Body of pancreas (tissue), 4 donors: ENCODE results near the gene PRKG1. TPM values are rescaled to one million over a fixed set of nuclear protein-coding genes. Genes with fewer than 3 reads are reported as not detected.

ENCODE experiments used
- ATAC-seq: fragments of 150-250 bp; one replicate; pipeline ENCODE4 v1.9.1; 2016
- DNase-seq, 4 donors: peaks; one replicate each; pipeline ENCODE4 v3.0.0-alpha.2; 2019
- H3K27ac ChIP-seq, 4 donors: fragments of 200-600 bp; sonication (generic); 1 replicate in 3 of 4; 2 replicates in 1 of 4; pipeline versions ENCODE4 v1.5.1 to v1.6.1; 2016 to 2019; ENCODE audit warnings: mild to moderate bottlenecking in 1 of 4, mixed read lengths in 1 of 4, moderate library complexity in 1 of 4
- H3K27me3 ChIP-seq, 2 donors: fragments of 200-600 bp; sonication (generic); one replicate each; pipeline ENCODE4 v1.6.0; 2016; ENCODE audit warnings: mild to moderate bottlenecking in 1 of 2
- H3K36me3 ChIP-seq, 2 donors: fragments of 200-600 bp; sonication (generic); replicated peaks in 1 of 2; 2 replicates each; pipeline ENCODE4 v1.5.1; 2016; ENCODE audit warnings: low read depth in 2 of 2; ENCODE audit not compliant: insufficient read depth in 1 of 2
- H3K4me1 ChIP-seq: fragments of 200-600 bp; sonication (generic); one replicate; pipeline ENCODE4 v1.6.0; 2016
- H3K4me3 ChIP-seq, 2 donors: fragments of 200-600 bp; sonication (generic); 1 replicate in 1 of 2; 2 replicates in 1 of 2; pipeline ENCODE4 v1.5.1; 2016 to 2019
- H3K9me3 ChIP-seq, 3 donors: fragments of 200-600 bp; sonication (generic); 1 replicate in 2 of 3; 2 replicates in 1 of 3; pipeline ENCODE4 v1.5.1; 2016
- CTCF ChIP-seq, 7 experiments: fragments of 450-650 bp in 4 of 7; fragments of 200-600 bp in 3 of 7; sonication (generic) in 3 of 7; IDR thresholded peaks; one replicate each; pipeline ENCODE4 v1.5.1; 2016 to 2019; ENCODE audit warnings: antibody characterized with exemption in 7 of 7
- POLR2A ChIP-seq, 3 donors: fragments of 450-650 bp; IDR thresholded peaks; one replicate each; pipeline ENCODE4 v1.6.1; 2016; ENCODE audit warnings: antibody characterized with exemption in 3 of 3, mild to moderate bottlenecking in 2 of 3
- WGBS, 2 donors: methylation state at CpG; one replicate each; pipeline ENCODE4 v1.1.5; 2017; 5-methylcytosine and 5-hydroxymethylcytosine counted together
- intact Hi-C: fragments of 100-400 bp; cut with DNase I; formaldehyde crosslinking; loops from one replicate; pipeline ENCODE4 v1.15.1; 2023
- total RNA-seq, 2 donors: library from RNA; depleted of rRNA; stranded (reverse); fragments of >200 nt; gene quantifications; one replicate each; pipeline ENCODE4 v1.1.0, GENCODE V29; 2016

Gene PRKG1
- total RNA-seq, 2 donors from 2014 or later = 14.2 to 18.9 TPM

- intact Hi-C loops = no loop called here
- ATAC-seq (no peak), DNase-seq (no peak)
- H3K9me3 ChIP-seq = no peaks in the 10 kb centered on the region
- no peak overlapping the region for H3K4me3 ChIP-seq
- H3K36me3 ChIP-seq = no peaks in the 10 kb centered on the region
- no peak for TF ChIP-seq POLR2A (IDR thresholded peaks at IDR 0.05)
- TF ChIP-seq CTCF (IDR thresholded peaks at IDR 0.05) = no peak
- H3K27ac ChIP-seq = no peak overlapping the region
- H3K4me1 ChIP-seq = no peaks in the 10 kb centered on the region
- WGBS, 2 donors = 79 to 87% methylated on average over 3 of the region's 3 CpGs
- no peaks in the 10 kb centered on the region for H3K27me3 ChIP-seq
Observed at GRCh38 chr10:51788273-51788672, 714.0 kb downstream of the PRKG1 start.

DNA sequence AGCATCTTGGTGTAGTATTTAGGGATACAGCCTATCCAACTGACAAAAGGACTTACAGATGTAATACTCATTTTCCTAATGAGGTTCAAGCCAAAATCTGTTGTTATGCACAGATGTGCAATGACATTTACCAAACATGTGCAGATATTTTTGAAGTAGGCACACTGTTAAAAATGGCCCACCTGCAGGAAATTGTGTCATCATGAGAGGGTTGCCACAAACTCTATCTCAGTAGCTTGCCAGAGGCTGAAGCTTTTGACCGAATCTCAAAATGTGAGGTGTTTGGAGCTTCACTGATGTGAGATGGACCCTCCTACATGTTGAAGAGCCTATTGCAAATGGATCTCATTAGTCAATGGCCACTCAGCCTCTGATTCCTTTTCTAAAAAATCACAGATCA lies 714.8 kb downstream of the PRKG1 start:
- no peaks in the 10 kb centered on the region for H3K27me3 ChIP-seq
- H3K4me3 ChIP-seq = no peak overlapping the region
- H3K36me3 ChIP-seq = no peaks in the 10 kb centered on the region
- TF ChIP-seq CTCF (IDR thresholded peaks at IDR 0.05) (no peak), POLR2A (IDR thresholded peaks at IDR 0.05) (no peak)
- no peak for ATAC-seq
- H3K4me1 ChIP-seq = no peaks in the 10 kb centered on the region
- H3K27ac ChIP-seq = no peak overlapping the region
- DNase-seq = no peak
- 76 to 93% methylated on average over 1 of the region's 1 CpG for WGBS, 2 donors
- intact Hi-C loops = no loop called here
- no peaks in the 10 kb centered on the region for H3K9me3 ChIP-seq

GRCh38 chr10:51789903-51790302 lies 715.6 kb downstream of the PRKG1 start:
- no peaks in the 10 kb centered on the region for H3K27me3 ChIP-seq
- TF ChIP-seq POLR2A (IDR thresholded peaks at IDR 0.05) (no peak), CTCF (IDR thresholded peaks at IDR 0.05) (no peak)
- intact Hi-C loops = no loop called here
- WGBS, 2 donors = 87% methylated on average over 4 of the region's 4 CpGs
- no peak overlapping the region for H3K4me3 ChIP-seq
- DNase-seq (no peak), ATAC-seq (no peak)
- no peaks in the 10 kb centered on the region for H3K4me1 ChIP-seq
- H3K36me3 ChIP-seq = no peaks in the 10 kb centered on the region
- H3K27ac ChIP-seq = no peak overlapping the region
- H3K9me3 ChIP-seq = no peaks in the 10 kb centered on the region

- Histone ChIP-seq H3K9me3 (no peaks in the 10 kb centered on the region), H3K36me3 (no peaks in the 10 kb centered on the region), H3K27ac (no peak overlapping the region), H3K4me1 (no peaks in the 10 kb centered on the region), H3K27me3 (no peaks in the 10 kb centered on the region), H3K4me3 (no peak overlapping the region)
- ATAC-seq = no peak
- intact Hi-C loops = no loop called here
- DNase-seq = no peak
- TF ChIP-seq CTCF (IDR thresholded peaks at IDR 0.05) (no peak), POLR2A (IDR thresholded peaks at IDR 0.05) (no peak)
Observed at GRCh38 chr10:51792678-51793077, 718.4 kb downstream of the PRKG1 start.

DNA sequence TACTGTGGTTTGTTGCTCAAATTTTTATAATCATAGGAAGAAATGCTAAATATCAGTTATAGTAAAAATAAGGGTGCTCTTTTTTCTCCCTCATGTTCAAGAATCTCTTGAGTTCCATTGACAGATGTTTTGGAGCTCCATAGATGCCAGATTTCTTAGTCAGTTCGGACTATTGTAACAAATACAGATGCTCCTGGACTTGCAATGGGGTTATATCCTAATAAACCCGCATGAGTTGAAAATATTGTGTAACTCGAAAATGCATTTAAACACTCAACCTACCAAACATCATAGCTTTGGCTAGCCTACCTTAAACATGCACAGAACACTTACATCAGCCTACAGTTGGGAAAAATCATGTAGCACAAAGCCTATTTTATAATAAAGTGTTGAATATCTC lies 725.8 kb downstream of the PRKG1 start:
- intact Hi-C loops = no loop called here

More for the DNA sequence above, 725.8 kb downstream of the PRKG1 start:
- no peaks in the 10 kb centered on the region for H3K36me3 ChIP-seq
- TF ChIP-seq CTCF (IDR thresholded peaks at IDR 0.05) (no peak), POLR2A (IDR thresholded peaks at IDR 0.05) (no peak)
- no peaks in the 10 kb centered on the region for H3K4me1 ChIP-seq
- no peak for DNase-seq
- H3K27ac ChIP-seq = no peak overlapping the region
- no peaks in the 10 kb centered on the region for H3K27me3 ChIP-seq
- ATAC-seq = no peak
- H3K4me3 ChIP-seq = no peak overlapping the region
- H3K9me3 ChIP-seq = no peaks in the 10 kb centered on the region
- WGBS, 2 donors = 77 to 85% methylated on average over 3 of the region's 3 CpGs
